Liver (tissue), 9 donors: ENCODE measurements around the gene COPS4. TPM values are rescaled to one million over a fixed set of nuclear protein-coding genes. Genes with fewer than 3 reads are reported as not detected.
"Not testable (repeated sequence)": the region's sequence is repeated elsewhere in the genome, so short reads cannot be mapped to it uniquely, and the experiment has no call there.

Experiments
- DNase-seq: peaks from one replicate; pipeline ENCODE4 v3.0.0-alpha.2; 2017; ENCODE audit warnings: low spot score
- H3K27ac ChIP-seq, 2 donors: one replicate each; pipeline ENCODE4 v1.7.0; 2013; ENCODE audit warnings: inconsistent platforms in 2 of 2, low read length in 2 of 2, control low read depth in 1 of 2, low read depth in 1 of 2, mild to moderate bottlenecking in 1 of 2
- H3K27me3 ChIP-seq, 4 donors: one replicate each; pipeline versions ENCODE4 v1.6.1 to v1.7.0; 2013; ENCODE audit warnings: low read length in 3 of 4, inconsistent platforms in 1 of 4, mild to moderate bottlenecking in 1 of 4, moderate library complexity in 1 of 4; ENCODE audit not compliant: control insufficient read depth in 4 of 4, insufficient read depth in 4 of 4
- H3K36me3 ChIP-seq, 4 donors: one replicate each; pipeline versions ENCODE4 v1.6.1 to v1.7.0; 2013; ENCODE audit warnings: low read length in 3 of 4, mild to moderate bottlenecking in 3 of 4, low read depth in 1 of 4, moderate library complexity in 1 of 4; ENCODE audit not compliant: control insufficient read depth in 4 of 4, insufficient read depth in 3 of 4
- H3K4me1 ChIP-seq, 4 donors: one replicate each; pipeline versions ENCODE4 v1.6.1 to v1.7.0; 2013; ENCODE audit warnings: low read length in 3 of 4, mild to moderate bottlenecking in 3 of 4, moderate library complexity in 1 of 4; ENCODE audit not compliant: control insufficient read depth in 4 of 4, insufficient read depth in 4 of 4
- H3K4me3 ChIP-seq, 3 donors: one replicate each; pipeline versions ENCODE4 v1.6.1 to v1.7.0; 2013; ENCODE audit warnings: low read length in 3 of 3, control low read depth in 1 of 3, low read depth in 1 of 3, mild to moderate bottlenecking in 1 of 3
- H3K9ac ChIP-seq, 2 donors: one replicate each; pipeline ENCODE4 v1.7.0; 2013; ENCODE audit warnings: low read length in 2 of 2, mild to moderate bottlenecking in 2 of 2, moderate library complexity in 2 of 2, control low read depth in 1 of 2, low read depth in 1 of 2
- H3K9me3 ChIP-seq, 4 donors: one replicate each; pipeline versions ENCODE4 v1.6.1 to v1.7.0; 2013; ENCODE audit warnings: low read length in 3 of 4; ENCODE audit not compliant: control insufficient read depth in 4 of 4
- ATF3 ChIP-seq: IDR thresholded peaks from 2 replicates; pipeline ENCODE4 v1.6.1; 2016; ENCODE audit warnings: antibody characterized with exemption
- CTCF ChIP-seq: fragments of 150-350 bp; IDR thresholded peaks from 2 replicates; pipeline ENCODE4 v1.5.1; 2017; ENCODE audit warnings: improper control_type of control experiment, low read depth, low read length; ENCODE audit not compliant: missing input control
- EGR1 ChIP-seq, 2 donors: IDR thresholded peaks; 2 replicates each; pipeline ENCODE4 v1.6.1; 2016 to 2018; ENCODE audit warnings: antibody characterized with exemption in 2 of 2, low read depth in 2 of 2
- FOXA1 ChIP-seq: IDR thresholded peaks from 2 replicates; pipeline ENCODE4 v1.6.1; 2016; ENCODE audit warnings: antibody characterized with exemption
- FOXA2 ChIP-seq: IDR thresholded peaks from 2 replicates; pipeline ENCODE4 v1.6.1; 2016; ENCODE audit warnings: antibody characterized with exemption
- GABPA ChIP-seq, 2 donors: IDR thresholded peaks in 1 of 2; conservative IDR thresholded peaks in 1 of 2; 2 replicates each; pipeline ENCODE4 v1.6.1; 2016; ENCODE audit warnings: antibody characterized with exemption in 2 of 2, mild to moderate bottlenecking in 1 of 2, moderate library complexity in 1 of 2
- HNF4A ChIP-seq, 2 donors: conservative IDR thresholded peaks; 2 replicates each; pipeline ENCODE4 v1.6.1; 2016; ENCODE audit warnings: antibody characterized with exemption in 2 of 2, mild to moderate bottlenecking in 2 of 2
- HNF4G ChIP-seq: IDR thresholded peaks from 2 replicates; pipeline ENCODE4 v1.6.1; 2016; ENCODE audit warnings: antibody characterized with exemption
- JUND ChIP-seq, 2 donors: IDR thresholded peaks; 2 replicates each; pipeline ENCODE4 v1.6.1; 2016; ENCODE audit warnings: antibody characterized with exemption in 2 of 2
- NR2F2 ChIP-seq: IDR thresholded peaks from 2 replicates; pipeline ENCODE4 v1.6.1; 2016; ENCODE audit warnings: antibody characterized with exemption
- RAD21 ChIP-seq, 2 donors: IDR thresholded peaks; 2 replicates each; pipeline ENCODE4 v1.6.1; 2016; ENCODE audit warnings: antibody characterized with exemption in 2 of 2, mild to moderate bottlenecking in 2 of 2
- RXRA ChIP-seq, 2 donors: IDR thresholded peaks; 2 replicates each; pipeline ENCODE4 v1.6.1; 2017 to 2018; ENCODE audit warnings: antibody characterized with exemption in 2 of 2, mild to moderate bottlenecking in 1 of 2
- SP1 ChIP-seq: IDR thresholded peaks from 2 replicates; pipeline ENCODE4 v1.6.1; 2018; ENCODE audit warnings: antibody characterized with exemption, mild to moderate bottlenecking
- TAF1 ChIP-seq: conservative IDR thresholded peaks from 2 replicates; pipeline ENCODE4 v1.6.1; 2016; ENCODE audit warnings: antibody characterized with exemption, mild to moderate bottlenecking
- YY1 ChIP-seq: IDR thresholded peaks from 2 replicates; pipeline ENCODE4 v1.6.1; 2016; ENCODE audit warnings: antibody characterized with exemption, mild to moderate bottlenecking
- ZBTB33 ChIP-seq: IDR thresholded peaks from 2 replicates; pipeline ENCODE4 v1.6.1; 2016; ENCODE audit warnings: antibody characterized with exemption
- WGBS: extraction: QIAGEN DNeasy Blood & Tissue Kit; methylation state at CpG from one replicate; pipeline ENCODE4 v1.1.7; 2013; 5-methylcytosine and 5-hydroxymethylcytosine counted together
- polyA plus RNA-seq, 2 donors: library from polyadenylated mRNA; stranded (reverse) in 1 of 2; unstranded in 1 of 2; fragments of 200-250 nt in 1 of 2; fragments of >200 nt in 1 of 2; fragmentation: Nextera tagmentation in 1 of 2; extraction: Ambion mirVana in 1 of 2; gene quantifications; one replicate each; pipeline versions ENCODE4 v1.2.1 to v1.2.3, GENCODE V29; 2013 to 2015
- total RNA-seq, 2 donors: library from RNA; depleted of rRNA; stranded (reverse); fragments of >200 nt; gene quantifications; one replicate each; pipeline ENCODE4 v1.2.3, GENCODE V29; 2014
- TF ChIP-seq, protein P1 (sequence below): IDR thresholded peaks from 2 replicates; pipeline ENCODE4 v1.6.1; 2016; ENCODE audit warnings: antibody characterized with exemption
- TF ChIP-seq, protein P2 (sequence below): IDR thresholded peaks from 2 replicates; pipeline ENCODE4 v1.6.1; 2016; ENCODE audit warnings: antibody characterized with exemption, mild to moderate bottlenecking
- donor health status: healthy.
- donor health status: healthy.
- donor health status: healthy.
- donor health status: healthy.
- donor health status: healthy.

The COPS4 gene
- 10 to 100 TPM; 18.7 to 46.3 TPM for total RNA-seq
- 10 to 100 TPM; 15.3 to 16.1 TPM for polyA plus RNA-seq

DNA sequence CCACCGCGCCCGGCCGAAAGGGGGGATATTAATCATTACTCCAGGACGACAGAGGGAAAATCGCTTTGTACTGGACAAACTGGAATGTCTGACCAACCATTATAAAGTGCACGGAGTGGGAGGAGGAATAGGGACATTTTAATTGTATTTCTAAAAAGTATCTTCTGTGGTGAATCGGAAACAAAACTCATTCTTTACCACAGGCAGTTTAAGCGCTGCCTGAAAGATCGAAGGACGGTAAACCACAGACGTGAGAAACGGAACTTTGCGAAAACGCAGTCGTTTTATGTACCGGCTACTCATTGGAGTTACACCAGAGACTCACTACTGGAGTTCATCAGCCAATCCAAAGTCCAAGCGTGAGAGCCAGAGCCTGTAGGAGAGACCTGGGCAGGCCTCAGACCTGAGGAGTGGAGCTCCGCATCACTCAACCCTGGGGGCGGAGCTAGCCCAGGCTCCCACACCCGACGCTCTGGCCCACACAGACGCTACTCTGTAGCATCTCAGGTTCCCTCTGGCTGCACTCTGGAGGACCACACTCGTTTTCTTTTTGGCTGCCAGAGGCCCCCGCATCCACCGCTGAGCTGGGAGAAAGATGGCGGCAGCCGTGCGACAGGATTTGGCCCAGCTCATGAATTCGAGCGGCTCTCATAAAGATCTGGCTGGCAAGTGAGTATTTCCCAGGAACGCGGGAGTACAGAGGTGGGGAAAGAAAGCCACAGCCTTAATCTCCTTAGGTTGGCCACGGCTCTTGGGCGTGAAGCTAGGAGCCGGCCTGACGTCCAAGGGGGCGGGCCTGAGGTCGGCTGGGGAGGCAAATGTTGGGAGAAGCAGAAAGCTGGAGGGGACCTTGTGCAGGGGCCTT is at the start of gene COPS4:
TSS of gene COPS4 (plus strand) at position 554 of the 865 bp plus-strand sequence. CDS start at position 596, 42 bp downstream.
- H3K9me3 ChIP-seq, result no peaks in the 10 kb centered on the region
- peak within 1 kb of the TSS; percentile 41 to 73 for H3K9ac ChIP-seq
- peak; percentile 67 to 88 for TF ChIP-seq JUND (IDR thresholded peaks at IDR 0.05)
- no peak for TF ChIP-seq FOXA1
- peak in 1 of 2 donors; percentile 89 for TF ChIP-seq EGR1 (IDR thresholded peaks at IDR 0.05; ENCODE audit: low read depth in 2 of 2)
- TF ChIP-seq RXRA (IDR thresholded peaks at IDR 0.05), result peak; percentile 81 to 86
- peak; percentile 96 for TF ChIP-seq TAF1
- peak; percentile 70 to 76 for TF ChIP-seq RAD21 (IDR thresholded peaks at IDR 0.05)
- no peak for TF ChIP-seq FOXA2
- peak; percentile 98 for TF ChIP-seq YY1
- TF ChIP-seq, protein P1, sequence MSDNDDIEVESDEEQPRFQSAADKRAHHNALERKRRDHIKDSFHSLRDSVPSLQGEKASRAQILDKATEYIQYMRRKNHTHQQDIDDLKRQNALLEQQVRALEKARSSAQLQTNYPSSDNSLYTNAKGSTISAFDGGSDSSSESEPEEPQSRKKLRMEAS, result peak; percentile 94
- TF ChIP-seq GABPA (IDR thresholded peaks at IDR 0.05 in 1 of 2, conservative IDR thresholded peaks at IDR 0.05 in 1 of 2), result peak; percentile 61 to 89
- peak; percentile 99 for TF ChIP-seq SP1
- peak; percentile 71 for TF ChIP-seq ATF3
- peak; percentile 94 for TF ChIP-seq ZBTB33
- TF ChIP-seq CTCF, result peak; percentile 56
- peak; percentile 92 for TF ChIP-seq HNF4G
- TF ChIP-seq NR2F2, result peak; percentile 73
- TF ChIP-seq, protein P2, sequence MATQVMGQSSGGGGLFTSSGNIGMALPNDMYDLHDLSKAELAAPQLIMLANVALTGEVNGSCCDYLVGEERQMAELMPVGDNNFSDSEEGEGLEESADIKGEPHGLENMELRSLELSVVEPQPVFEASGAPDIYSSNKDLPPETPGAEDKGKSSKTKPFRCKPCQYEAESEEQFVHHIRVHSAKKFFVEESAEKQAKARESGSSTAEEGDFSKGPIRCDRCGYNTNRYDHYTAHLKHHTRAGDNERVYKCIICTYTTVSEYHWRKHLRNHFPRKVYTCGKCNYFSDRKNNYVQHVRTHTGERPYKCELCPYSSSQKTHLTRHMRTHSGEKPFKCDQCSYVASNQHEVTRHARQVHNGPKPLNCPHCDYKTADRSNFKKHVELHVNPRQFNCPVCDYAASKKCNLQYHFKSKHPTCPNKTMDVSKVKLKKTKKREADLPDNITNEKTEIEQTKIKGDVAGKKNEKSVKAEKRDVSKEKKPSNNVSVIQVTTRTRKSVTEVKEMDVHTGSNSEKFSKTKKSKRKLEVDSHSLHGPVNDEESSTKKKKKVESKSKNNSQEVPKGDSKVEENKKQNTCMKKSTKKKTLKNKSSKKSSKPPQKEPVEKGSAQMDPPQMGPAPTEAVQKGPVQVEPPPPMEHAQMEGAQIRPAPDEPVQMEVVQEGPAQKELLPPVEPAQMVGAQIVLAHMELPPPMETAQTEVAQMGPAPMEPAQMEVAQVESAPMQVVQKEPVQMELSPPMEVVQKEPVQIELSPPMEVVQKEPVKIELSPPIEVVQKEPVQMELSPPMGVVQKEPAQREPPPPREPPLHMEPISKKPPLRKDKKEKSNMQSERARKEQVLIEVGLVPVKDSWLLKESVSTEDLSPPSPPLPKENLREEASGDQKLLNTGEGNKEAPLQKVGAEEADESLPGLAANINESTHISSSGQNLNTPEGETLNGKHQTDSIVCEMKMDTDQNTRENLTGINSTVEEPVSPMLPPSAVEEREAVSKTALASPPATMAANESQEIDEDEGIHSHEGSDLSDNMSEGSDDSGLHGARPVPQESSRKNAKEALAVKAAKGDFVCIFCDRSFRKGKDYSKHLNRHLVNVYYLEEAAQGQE, result peak; percentile 90
- TF ChIP-seq HNF4A (conservative IDR thresholded peaks at IDR 0.05), result peak; percentile 98 to 99
- peaks cover 0 to 20% (median 11%) of the 10 kb centered on the region in 4 donors for H3K4me1 ChIP-seq
- peak; percentile 93 for DNase-seq
- peak within 1 kb of the TSS; percentile 73 to 99 (median 88) for H3K4me3 ChIP-seq
- under 1% methylated on average over 39 of the region's 39 CpGs for WGBS
- no peaks in the 10 kb centered on the region for H3K36me3 ChIP-seq
- H3K27ac ChIP-seq, result peak within 1 kb of the TSS; percentile 85 to 91
- H3K27me3 ChIP-seq, result no peaks in the 10 kb centered on the region

- H3K36me3 ChIP-seq, H3K9ac ChIP-seq, H3K9me3 ChIP-seq, DNase-seq, H3K27me3 ChIP-seq, H3K27ac ChIP-seq, H3K4me3 ChIP-seq, H3K4me1 ChIP-seq: not testable (repeated sequence)
Measured at GRCh38 chr4:82987519-82987918, 47.5 kb upstream of the COPS4 start.
